GM21529 (cell line): ENCODE measurements around the gene NUDCD2.
"Not testable (repeated sequence)": the region's sequence is repeated elsewhere in the genome, so short reads cannot be mapped to it uniquely, and the experiment has no call there.

Source experiments
- ATAC-seq: cut with Tn5 transposase; IDR thresholded peaks from one replicate; pipeline ENCODE4 v1.9.1; 2021; ENCODE audit not compliant: unreplicated experiment

NUDCD2 gene

GRCh38 chr5:163433271-163433670 is 26.6 kb downstream of the NUDCD2 start:
- no peak for ATAC-seq

GRCh38 chr5:163432544-163432943 is 27.4 kb downstream of the NUDCD2 start:
- no peak for ATAC-seq

GRCh38 chr5:163426128-163426527 is 33.8 kb downstream of the NUDCD2 start:
- ATAC-seq, result not testable (repeated sequence)

- ATAC-seq, result no peak
These were observed 35.1 kb downstream of the NUDCD2 start for GRCh38 chr5:163424836-163425235.

- not testable (repeated sequence) for ATAC-seq
These were observed 44.2 kb downstream of the NUDCD2 start for GRCh38 chr5:163415673-163416072.

GRCh38 chr5:163410505-163410904 is 49.4 kb downstream of the NUDCD2 start:
- no peak for ATAC-seq

GRCh38 chr5:163409384-163409783 is 50.5 kb downstream of the NUDCD2 start:
- no peak for ATAC-seq

GRCh38 chr5:163408311-163408923 is 51.5 kb downstream of the NUDCD2 start:
- ATAC-seq, result peak; percentile 75

- peak; percentile 86 for ATAC-seq
These were observed 52.8 kb downstream of the NUDCD2 start for GRCh38 chr5:163407034-163407655.

GRCh38 chr5:163404364-163405173 is 55.3 kb downstream of the NUDCD2 start:
- ATAC-seq, result no peak

- ATAC-seq, result no peak
These were observed 57.9 kb downstream of the NUDCD2 start for GRCh38 chr5:163402007-163402406.

GRCh38 chr5:163401271-163401670 is 58.6 kb downstream of the NUDCD2 start:
- no peak for ATAC-seq

- ATAC-seq, result no peak
These were observed 60.0 kb downstream of the NUDCD2 start for GRCh38 chr5:163399923-163400322.

GRCh38 chr5:163397354-163397753 is 62.5 kb downstream of the NUDCD2 start:
- ATAC-seq, result no peak

GRCh38 chr5:163396818-163397340 is 63.0 kb downstream of the NUDCD2 start:
- not testable (repeated sequence) for ATAC-seq
